OCI-M1 (cell line): ENCODE data around the gene PCLO.

Source experiments
- DNase-seq: peaks from one replicate; lab custom pipeline; 2025; lab: John Stamatoyannopoulos, UW

The PCLO gene

DNA sequence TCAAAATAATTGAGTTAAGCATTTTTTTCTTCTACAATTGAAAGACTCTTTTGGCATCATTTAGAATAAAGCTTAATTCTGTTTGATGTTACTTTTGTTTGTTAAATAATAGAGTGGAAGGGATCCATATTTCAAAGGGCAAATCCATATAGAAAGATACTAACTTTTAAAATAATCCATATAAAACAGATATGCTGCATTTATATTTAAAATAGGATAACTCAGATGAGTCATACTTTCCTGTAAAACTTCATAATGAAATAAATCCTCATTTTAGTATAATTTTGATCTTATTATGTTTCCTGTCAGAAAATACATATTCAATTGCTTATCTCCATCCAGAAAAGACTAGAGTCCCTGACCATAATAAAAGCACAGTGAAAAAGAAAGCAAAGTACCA lies 323.6 kb downstream of the PCLO start:
- DNase-seq, result no peak

DNA sequence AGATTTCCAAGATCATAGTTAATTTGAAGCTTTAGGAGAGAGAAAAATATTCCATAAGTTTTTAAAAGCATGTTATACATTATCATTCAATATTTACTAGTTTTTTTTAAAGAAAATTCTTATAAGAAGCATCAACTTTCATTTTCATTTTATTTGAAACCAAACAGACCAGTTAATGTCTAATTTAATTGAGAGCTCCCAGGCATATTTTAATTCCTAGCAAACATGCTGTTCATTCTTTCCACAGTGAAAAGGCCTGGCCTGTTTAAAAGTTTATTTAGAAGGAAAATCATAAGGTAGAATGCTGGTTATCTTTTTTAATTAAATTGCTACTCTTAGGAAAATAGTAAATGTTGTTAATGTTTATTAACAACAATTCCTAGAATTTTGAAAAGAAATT lies 324.4 kb downstream of the PCLO start:
- no peak for DNase-seq

GRCh38 chr7:82823073-82823472 lies 339.6 kb downstream of the PCLO start:
- no peak for DNase-seq

- DNase-seq, result no peak
These were observed 341.6 kb downstream of the PCLO start for GRCh38 chr7:82821037-82821436.

- DNase-seq, result no peak
These were observed 344.5 kb downstream of the PCLO start for GRCh38 chr7:82818171-82818570.

GRCh38 chr7:82816272-82816671 lies 346.4 kb downstream of the PCLO start:
- DNase-seq, result no peak

GRCh38 chr7:82810558-82811259 lies 352.0 kb downstream of the PCLO start:
- peak; percentile 83 for DNase-seq

- no peak for DNase-seq
These were observed 354.1 kb downstream of the PCLO start for GRCh38 chr7:82808633-82809032.

GRCh38 chr7:82805527-82805960 lies 357.1 kb downstream of the PCLO start:
- peak; percentile 76 for DNase-seq

- DNase-seq, result no peak
These were observed 359.3 kb downstream of the PCLO start for GRCh38 chr7:82803411-82803810.

DNA sequence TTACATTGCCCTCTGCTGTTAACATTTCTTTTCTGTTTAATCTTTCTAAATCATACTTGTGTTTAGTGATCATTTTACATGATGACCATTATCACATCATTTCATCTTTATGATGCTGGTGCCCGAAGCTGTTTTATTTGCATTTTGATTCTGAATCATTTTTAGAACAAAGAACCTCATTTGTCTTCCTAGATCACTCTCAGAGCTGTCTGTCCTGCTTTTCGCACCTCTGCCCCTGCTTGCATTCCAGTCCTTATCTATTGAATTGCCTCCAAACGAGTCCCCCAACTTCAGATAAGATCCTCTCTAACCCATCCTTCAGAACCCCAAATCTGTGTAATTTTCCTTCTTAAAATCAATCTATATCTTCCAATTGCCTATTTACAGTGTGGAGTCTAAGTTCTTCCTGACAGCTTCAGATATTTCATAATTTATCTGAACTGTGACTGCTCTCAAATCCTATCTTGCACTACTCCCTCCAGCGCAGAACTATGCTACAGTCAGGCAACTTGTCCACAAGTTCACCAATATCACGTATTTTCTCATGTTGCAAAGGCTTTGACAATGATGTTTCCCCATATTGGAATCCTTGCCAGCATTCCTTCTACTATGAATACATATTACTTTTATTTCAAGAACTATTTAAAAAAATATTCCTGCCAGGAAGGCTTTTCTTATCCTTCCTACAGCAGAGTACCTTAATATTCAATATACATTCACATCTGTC lies 372.6 kb downstream of the PCLO start:
- DNase-seq, result peak; percentile 27

GRCh38 chr7:82778021-82778420 lies 384.7 kb downstream of the PCLO start:
- DNase-seq, result no peak

GRCh38 chr7:82762880-82763279 lies 399.8 kb downstream of the PCLO start:
- DNase-seq, result no peak

- DNase-seq, result no peak
These were observed 401.9 kb downstream of the PCLO start for GRCh38 chr7:82760831-82761230.

DNA sequence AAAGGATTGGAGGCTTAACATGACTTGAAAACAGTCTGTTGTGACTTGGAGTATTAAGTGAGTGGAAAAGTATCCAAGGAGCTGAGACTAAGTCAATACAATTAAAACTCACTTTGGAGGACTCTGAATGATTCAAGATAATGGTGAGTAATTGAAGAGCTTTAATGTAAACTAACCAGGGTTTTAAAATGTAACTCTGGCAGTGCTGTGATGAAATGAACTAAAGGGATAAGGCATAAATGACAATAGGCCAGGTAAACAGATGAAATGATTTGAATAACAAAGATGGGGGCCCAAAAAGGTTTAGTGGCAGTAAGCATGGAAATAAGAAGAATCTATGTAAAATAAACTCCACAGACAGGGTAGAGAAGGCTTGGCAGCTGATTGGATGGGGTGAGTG lies 402.6 kb downstream of the PCLO start:
- no peak for DNase-seq

DNA sequence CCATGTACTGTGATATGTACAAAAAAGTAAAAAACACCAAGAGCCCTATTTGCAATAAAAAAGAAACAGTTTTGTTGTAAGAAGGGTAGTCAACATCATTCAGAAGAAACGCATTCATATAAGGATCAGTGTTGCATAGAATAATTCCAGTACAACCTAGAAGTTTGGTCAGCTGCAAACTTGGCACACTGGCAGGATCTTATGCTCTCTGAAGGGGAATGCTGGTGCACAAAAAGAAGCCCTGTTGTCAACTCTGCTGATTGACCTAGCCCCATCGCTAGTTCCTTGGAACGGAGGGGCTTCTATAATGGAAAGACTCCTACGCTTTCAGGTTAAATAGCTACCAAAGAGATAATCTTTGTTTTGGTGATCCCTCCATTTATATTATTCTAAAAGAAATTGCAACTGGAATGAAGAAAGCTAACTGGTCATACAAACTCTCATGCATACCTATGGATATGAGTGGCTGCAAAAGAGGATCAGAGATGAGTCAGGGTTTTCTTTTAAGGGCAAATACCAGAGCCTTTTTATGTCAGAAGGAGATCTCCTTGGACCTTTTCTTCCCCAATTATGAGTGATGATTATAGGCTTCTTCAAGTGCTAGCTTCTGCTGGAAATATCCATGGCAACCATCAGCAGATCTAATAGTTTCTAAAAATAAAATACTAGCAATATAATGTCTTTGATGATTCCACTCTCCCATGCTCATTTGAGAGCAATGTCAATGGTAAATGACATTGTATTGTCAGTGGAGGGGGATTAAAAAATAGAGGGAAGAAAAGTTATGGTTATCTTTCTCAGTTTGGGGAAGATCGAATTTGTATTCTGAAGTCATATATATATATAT lies 406.8 kb downstream of the PCLO start:
- DNase-seq, result no peak

DNA sequence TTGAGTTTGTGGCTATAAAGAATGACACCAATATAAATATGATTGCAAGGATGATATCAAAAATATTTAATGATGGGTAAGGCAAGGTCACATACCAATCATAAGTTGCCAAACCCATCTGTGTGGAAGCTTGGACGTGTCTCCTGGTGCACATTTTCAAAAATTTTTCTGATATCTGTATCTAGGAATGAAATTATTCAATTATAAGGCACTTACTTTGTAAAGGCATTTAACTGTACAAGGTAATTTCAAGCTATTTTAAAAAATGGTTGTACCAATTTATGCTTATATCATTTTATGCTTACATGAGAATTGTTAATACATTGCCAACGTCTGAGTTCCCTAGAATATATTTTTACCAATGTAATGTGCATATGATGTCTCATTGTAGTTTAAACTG lies 412.7 kb downstream of the PCLO start:
- no peak for DNase-seq

DNA sequence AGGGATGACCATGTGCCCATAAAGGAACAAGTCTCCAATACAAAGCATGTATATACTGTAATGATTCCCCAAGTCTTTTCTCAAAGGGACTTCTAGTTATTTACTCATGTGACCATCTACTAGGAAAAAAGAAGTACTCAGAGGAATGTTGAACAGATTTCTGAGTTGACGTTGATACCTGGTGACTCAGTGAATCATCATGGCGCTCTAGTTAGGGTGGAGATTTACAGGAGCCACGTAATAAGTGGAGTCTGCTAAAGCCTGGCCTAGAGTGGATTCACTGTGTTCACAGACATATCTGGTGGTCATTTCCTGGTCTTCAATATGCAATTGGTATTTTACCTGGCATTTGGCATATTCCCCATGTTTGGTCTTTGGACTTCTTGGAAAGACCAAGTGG lies 416.9 kb downstream of the PCLO start:
- no peak for DNase-seq

GRCh38 chr7:82745117-82745516 lies 417.6 kb downstream of the PCLO start:
- DNase-seq, result no peak

- no peak for DNase-seq
These were observed 420.5 kb downstream of the PCLO start for GRCh38 chr7:82742163-82742562.

- no peak for DNase-seq
These were observed 421.2 kb downstream of the PCLO start for GRCh38 chr7:82741493-82741892.

GRCh38 chr7:82740246-82740848 lies 422.3 kb downstream of the PCLO start:
- peak; percentile 84 for DNase-seq
